Testis (tissue), 2 donors: ENCODE data around the gene HRK.

ENCODE experiments used
- POLR2A ChIP-seq: fragments of 450-650 bp; IDR thresholded peaks from one replicate; pipeline ENCODE4 v1.6.1; 2017; ENCODE audit warnings: antibody characterized with exemption, mild to moderate bottlenecking, moderate library complexity
- TF ChIP-seq, protein P1 (sequence below), 3 experiments: fragments of 450-650 bp in 2 of 3; fragments of 200-600 bp in 1 of 3; sonication (generic) in 1 of 3; IDR thresholded peaks; one replicate each; pipeline ENCODE4 v1.5.1; 2016 to 2019; ENCODE audit warnings: antibody characterized with exemption in 3 of 3, mild to moderate bottlenecking in 2 of 3, moderate library complexity in 1 of 3

DNA sequence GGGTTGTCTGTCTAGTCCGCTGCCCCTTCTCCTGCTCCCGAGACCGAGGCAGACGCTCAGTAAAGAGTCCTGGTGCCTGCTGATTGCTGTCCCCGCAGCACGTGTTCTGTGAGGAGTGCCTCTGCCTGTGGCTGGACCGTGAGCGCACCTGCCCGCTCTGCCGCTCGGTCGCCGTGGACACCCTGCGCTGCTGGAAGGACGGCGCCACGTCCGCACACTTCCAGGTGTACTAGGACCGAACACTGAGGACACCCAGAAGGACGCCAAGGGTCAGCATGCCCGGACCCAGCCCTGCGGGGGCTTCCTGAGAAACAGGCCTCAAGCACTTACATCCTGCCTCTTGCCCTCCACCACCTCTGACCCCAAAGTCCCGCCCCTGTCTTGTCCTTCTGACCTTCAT is 32.0 kb downstream of the HRK start:
- TF ChIP-seq, protein P1, sequence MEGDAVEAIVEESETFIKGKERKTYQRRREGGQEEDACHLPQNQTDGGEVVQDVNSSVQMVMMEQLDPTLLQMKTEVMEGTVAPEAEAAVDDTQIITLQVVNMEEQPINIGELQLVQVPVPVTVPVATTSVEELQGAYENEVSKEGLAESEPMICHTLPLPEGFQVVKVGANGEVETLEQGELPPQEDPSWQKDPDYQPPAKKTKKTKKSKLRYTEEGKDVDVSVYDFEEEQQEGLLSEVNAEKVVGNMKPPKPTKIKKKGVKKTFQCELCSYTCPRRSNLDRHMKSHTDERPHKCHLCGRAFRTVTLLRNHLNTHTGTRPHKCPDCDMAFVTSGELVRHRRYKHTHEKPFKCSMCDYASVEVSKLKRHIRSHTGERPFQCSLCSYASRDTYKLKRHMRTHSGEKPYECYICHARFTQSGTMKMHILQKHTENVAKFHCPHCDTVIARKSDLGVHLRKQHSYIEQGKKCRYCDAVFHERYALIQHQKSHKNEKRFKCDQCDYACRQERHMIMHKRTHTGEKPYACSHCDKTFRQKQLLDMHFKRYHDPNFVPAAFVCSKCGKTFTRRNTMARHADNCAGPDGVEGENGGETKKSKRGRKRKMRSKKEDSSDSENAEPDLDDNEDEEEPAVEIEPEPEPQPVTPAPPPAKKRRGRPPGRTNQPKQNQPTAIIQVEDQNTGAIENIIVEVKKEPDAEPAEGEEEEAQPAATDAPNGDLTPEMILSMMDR (IDR thresholded peaks at IDR 0.05) = no peak
- no peak for TF ChIP-seq POLR2A
